Measurements from ENCODE around the gene STK16. TPM values are rescaled to one million over a fixed set of nuclear protein-coding genes. Genes with fewer than 3 reads are reported as not detected.

STK16 gene
- total and polyA plus RNA-seq, 2 of the 13 experiments (the other 11 are each of a cell fraction or from before 2014, with no cell fraction given): 28.0 to 50.9 TPM

DNA sequence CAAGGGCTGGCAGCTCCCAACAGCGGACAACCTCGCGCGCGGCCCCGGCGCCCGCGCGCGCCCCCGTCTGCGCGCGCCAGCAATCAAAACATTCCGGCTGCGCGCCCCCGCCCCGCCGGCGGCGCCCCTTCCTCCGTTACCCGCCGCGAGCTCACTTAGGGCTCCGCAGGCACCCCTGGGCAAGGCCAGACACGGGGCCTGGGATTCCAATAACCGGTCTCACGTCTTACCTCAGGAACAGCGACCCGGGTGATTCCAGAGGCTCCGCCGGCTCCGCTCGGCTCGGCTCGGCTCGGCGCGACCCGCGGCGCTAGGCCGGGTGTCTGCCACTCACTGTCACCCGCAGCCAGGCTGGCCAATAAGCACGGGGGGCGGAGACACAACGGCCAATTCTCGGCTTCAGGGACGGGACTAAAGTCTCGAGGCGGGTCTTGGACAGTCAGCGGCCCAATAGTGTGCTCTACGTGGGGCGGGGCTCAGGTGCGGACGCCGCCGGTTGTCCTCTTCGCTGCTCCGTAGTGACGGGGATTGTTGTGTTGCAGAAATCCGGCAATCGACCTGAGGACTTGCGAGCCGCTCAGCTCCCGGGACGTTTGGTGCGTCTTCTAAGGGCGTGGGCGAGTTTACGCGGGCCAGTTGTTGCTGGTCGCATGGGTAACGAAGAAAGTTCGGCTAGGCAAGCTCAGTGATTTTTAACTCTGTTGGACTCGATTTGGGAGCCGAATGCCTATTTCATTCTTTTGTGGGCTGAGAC lies 15.8 kb upstream of the STK16 start, which contains the start of the genes ANKZF1 and ATG9A (continued):
- TF ChIP-seq, protein P1, sequence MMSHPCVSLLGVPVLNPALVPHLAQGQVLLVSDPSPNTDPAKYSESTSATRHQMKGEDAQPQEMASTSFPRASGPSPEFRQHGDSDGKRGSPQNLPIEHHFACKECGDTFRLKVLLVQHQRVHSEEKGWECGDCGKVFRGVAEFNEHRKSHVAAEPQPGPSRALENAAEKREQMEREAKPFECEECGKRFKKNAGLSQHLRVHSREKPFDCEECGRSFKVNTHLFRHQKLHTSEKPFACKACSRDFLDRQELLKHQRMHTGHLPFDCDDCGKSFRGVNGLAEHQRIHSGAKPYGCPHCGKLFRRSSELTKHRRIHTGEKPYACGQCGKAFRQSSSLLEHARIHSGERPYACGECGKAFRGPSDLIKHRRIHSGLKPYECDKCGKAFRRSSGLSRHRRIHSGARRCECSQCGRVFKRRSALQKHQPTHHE (CRISPR knock-in tag; IDR thresholded peaks at IDR 0.05; ENCODE audit: borderline replicate concordance): peak; percentile 83; the same call in 1 of the 2 replicates
- TF ChIP-seq DMAP1 (CRISPR knock-in tag; IDR thresholded peaks at IDR 0.05) (peak; percentile 78; the same call in 1 of the 2 replicates), ARHGAP35 (CRISPR knock-in tag; IDR thresholded peaks at IDR 0.05; ENCODE audit: borderline replicate concordance) (peak; percentile 6; the same call in 1 of the 2 replicates), SOX5 (CRISPR knock-in tag; IDR thresholded peaks at IDR 0.05; ENCODE audit: borderline replicate concordance) (peak; percentile 53), GFI1 (CRISPR knock-in tag; IDR thresholded peaks at IDR 0.05; ENCODE audit: borderline replicate concordance) (0 out of 2 replicates have a peak, but pooled peaks have one; percentile 19), ZNF572 (CRISPR knock-in tag; IDR thresholded peaks at IDR 0.05) (0 out of 2 replicates have a peak, but pooled peaks have one; percentile 35), ZNF563 (CRISPR knock-in tag; IDR thresholded peaks at IDR 0.05) (peak; percentile 83), ARID2 (CRISPR knock-in tag; IDR thresholded peaks at IDR 0.05; ENCODE audit: borderline replicate concordance) (no peak), NRL (CRISPR knock-in tag; IDR thresholded peaks at IDR 0.05; ENCODE audit: borderline replicate concordance) (0 out of 2 replicates have a peak, but pooled peaks have one; percentile 28), ZNF567 (CRISPR knock-in tag; IDR thresholded peaks at IDR 0.05; ENCODE audit: borderline replicate concordance) (0 out of 2 replicates have a peak, but pooled peaks have one; percentile 1), ZNF687 (CRISPR knock-in tag; IDR thresholded peaks at IDR 0.05) (peak; percentile 82), TARDBP (CRISPR knock-in tag; IDR thresholded peaks at IDR 0.05) (peak; percentile 60), GATA4 (IDR thresholded peaks at IDR 0.05; ENCODE audit: borderline replicate concordance, low read depth) (no peak), SNAPC2 (CRISPR knock-in tag; IDR thresholded peaks at IDR 0.05) (peak; percentile 56; the same call in 1 of the 2 replicates), MAZ (IDR thresholded peaks at IDR 0.05; ENCODE audit: borderline replicate concordance, low read depth, low read length) (peak; percentile 41; the same call in 1 of the 2 replicates), MAZ (CRISPR knock-in tag; IDR thresholded peaks at IDR 0.05; ENCODE audit: low read depth) (peak; percentile 80), TBX3 (IDR thresholded peaks at IDR 0.05; ENCODE audit: borderline replicate concordance) (peak; percentile 72; the same call in 1 of the 2 replicates), PHB2 (IDR thresholded peaks at IDR 0.05; ENCODE audit: partially characterized antibody) (no peak), KDM4B (CRISPR knock-in tag; IDR thresholded peaks at IDR 0.05) (no peak; the same call in 1 of the 2 replicates), SSRP1 (CRISPR knock-in tag; IDR thresholded peaks at IDR 0.05) (peak; percentile 67; the same call in 1 of the 2 replicates), RFXANK (CRISPR knock-in tag; IDR thresholded peaks at IDR 0.05) (peak; percentile 44; the same call in 1 of the 2 replicates)
- TF ChIP-seq, protein P2, sequence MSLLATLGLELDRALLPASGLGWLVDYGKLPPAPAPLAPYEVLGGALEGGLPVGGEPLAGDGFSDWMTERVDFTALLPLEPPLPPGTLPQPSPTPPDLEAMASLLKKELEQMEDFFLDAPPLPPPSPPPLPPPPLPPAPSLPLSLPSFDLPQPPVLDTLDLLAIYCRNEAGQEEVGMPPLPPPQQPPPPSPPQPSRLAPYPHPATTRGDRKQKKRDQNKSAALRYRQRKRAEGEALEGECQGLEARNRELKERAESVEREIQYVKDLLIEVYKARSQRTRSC (CRISPR knock-in tag; IDR thresholded peaks at IDR 0.05; ENCODE audit: low read depth): peak; percentile 80; the same call in 1 of the 2 replicates
- TF ChIP-seq, protein P3, sequence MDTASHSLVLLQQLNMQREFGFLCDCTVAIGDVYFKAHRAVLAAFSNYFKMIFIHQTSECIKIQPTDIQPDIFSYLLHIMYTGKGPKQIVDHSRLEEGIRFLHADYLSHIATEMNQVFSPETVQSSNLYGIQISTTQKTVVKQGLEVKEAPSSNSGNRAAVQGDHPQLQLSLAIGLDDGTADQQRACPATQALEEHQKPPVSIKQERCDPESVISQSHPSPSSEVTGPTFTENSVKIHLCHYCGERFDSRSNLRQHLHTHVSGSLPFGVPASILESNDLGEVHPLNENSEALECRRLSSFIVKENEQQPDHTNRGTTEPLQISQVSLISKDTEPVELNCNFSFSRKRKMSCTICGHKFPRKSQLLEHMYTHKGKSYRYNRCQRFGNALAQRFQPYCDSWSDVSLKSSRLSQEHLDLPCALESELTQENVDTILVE (CRISPR knock-in tag; IDR thresholded peaks at IDR 0.05): peak; percentile 68
